Stimulated activated naive CD8-positive, alpha-beta T cell treated with anti-CD3 and anti-CD28 coated beads, Interleukin-15, Interleukin-2, amounts not matched to agents 100 U/mL and 50 U/mL, for 24 hours (primary cell): ENCODE data around the gene ELMOD3.
"Not testable (repeated sequence)": the region's sequence is repeated elsewhere in the genome, so short reads cannot be mapped to it uniquely, and the experiment has no call there.

Source experiments
- ATAC-seq: fragments of 150-1000 bp; cut with Tn5 transposase; one replicate; pipeline ENCODE4 v1.10.0; 2021
- DNase-seq: peaks from one replicate; pipeline ENCODE4 v3.0.0; 2021

ELMOD3 gene

GRCh38 chr2:85427300-85427835 is 72.8 kb downstream of the ELMOD3 start:
- ATAC-seq, result no peak
- DNase-seq, result no peak

GRCh38 chr2:85428343-85428881 is 73.8 kb downstream of the ELMOD3 start:
- DNase-seq (no peak), ATAC-seq (peak; percentile 27)

GRCh38 chr2:85429213-85429923 is 74.8 kb downstream of the ELMOD3 start:
- DNase-seq, result no peak
- ATAC-seq, result no peak

- DNase-seq (no peak), ATAC-seq (no peak)
These were observed 75.3 kb downstream of the ELMOD3 start for GRCh38 chr2:85429924-85430289.

GRCh38 chr2:85430752-85431569 is 76.4 kb downstream of the ELMOD3 start:
- DNase-seq, result no peak
- ATAC-seq, result no peak

- ATAC-seq (no peak), DNase-seq (no peak)
These were observed 77.1 kb downstream of the ELMOD3 start for GRCh38 chr2:85431570-85432205.

GRCh38 chr2:85433511-85434089 is 79.0 kb downstream of the ELMOD3 start:
- no peak for DNase-seq
- ATAC-seq, result no peak

GRCh38 chr2:85434696-85435095 is 80.1 kb downstream of the ELMOD3 start:
- no peak for ATAC-seq
- no peak for DNase-seq

GRCh38 chr2:85435220-85435958 is 80.8 kb downstream of the ELMOD3 start:
- DNase-seq (no peak), ATAC-seq (no peak)

- ATAC-seq (no peak), DNase-seq (no peak)
These were observed 81.6 kb downstream of the ELMOD3 start for GRCh38 chr2:85435981-85436835.

GRCh38 chr2:85436836-85437487 is 82.4 kb downstream of the ELMOD3 start:
- no peak for DNase-seq
- no peak for ATAC-seq

GRCh38 chr2:85437488-85438200 is 83.1 kb downstream of the ELMOD3 start:
- DNase-seq (peak; percentile 83), ATAC-seq (peak; percentile 80)

- peak; percentile 20 for DNase-seq
- ATAC-seq, result no peak
These were observed 83.8 kb downstream of the ELMOD3 start for GRCh38 chr2:85438201-85439024.

GRCh38 chr2:85439025-85439472 is 84.5 kb downstream of the ELMOD3 start:
- ATAC-seq, result no peak
- no peak for DNase-seq

GRCh38 chr2:85439569-85439968 is 85.0 kb downstream of the ELMOD3 start:
- not testable (repeated sequence) for ATAC-seq

GRCh38 chr2:85439986-85440385 is 85.4 kb downstream of the ELMOD3 start:
- DNase-seq, result no peak
- no peak for ATAC-seq

More at GRCh38 chr2:85439569-85439968, 85.0 kb downstream of the ELMOD3 start:
- not testable (repeated sequence) for DNase-seq

- no peak for DNase-seq
These were observed 86.2 kb downstream of the ELMOD3 start for GRCh38 chr2:85440729-85441128.

More at GRCh38 chr2:85440729-85441128, 86.2 kb downstream of the ELMOD3 start:
- no peak for ATAC-seq
